SK-N-SH (cell line): Measurements from ENCODE around the gene LEF1. TPM values are rescaled to one million over a fixed set of nuclear protein-coding genes. Genes with fewer than 3 reads are reported as not detected.

Experiments used
- CTCF ChIA-PET: fragments of 300-600, 350-600 bp; formaldehyde crosslinking; extraction: SDS; loops from one replicate; lab custom pipeline; 2021; lab: Yijun Ruan, JAX
- POLR2A ChIA-PET: fragments of 350-600 bp; sonication (Branson Sonifier 250); formaldehyde crosslinking; extraction: SDS; loops from one replicate; lab custom pipeline; 2020; ENCODE audit warnings: antibody characterized with exemption, inconsistent platforms; lab: Yijun Ruan, JAX
- DNase-seq: peaks from one replicate; pipeline ENCODE4 v3.0.0; 2012
- H2AFZ ChIP-seq: fragments of 200-600 bp; sonication (generic); 2 replicates; pipeline ENCODE4 v1.8.1; 2016; ENCODE audit warnings: antibody characterized with exemption, mild to moderate bottlenecking, low read depth
- H3F3A ChIP-seq: fragments of 200-600 bp; sonication (generic); replicated peaks from 2 replicates; pipeline ENCODE3; 2016; ENCODE audit warnings: antibody characterized with exemption, mild to moderate bottlenecking; ENCODE audit not compliant: insufficient read depth
- H3K27ac ChIP-seq, 2 experiments: fragments of 200-500 bp in 1 of 2; fragments of 200-600 bp in 1 of 2; sonication (Bioruptor generic) in 1 of 2; sonication (generic), shearing (Covaris generic) in 1 of 2; 2 replicates each; pipeline versions ENCODE4 v1.5.1 to v1.6.1; 2014 to 2016; ENCODE audit warnings: low read depth in 2 of 2, inconsistent platforms in 1 of 2, low read length in 1 of 2, mild to moderate bottlenecking in 1 of 2, mixed read lengths in 1 of 2
- H3K27me3 ChIP-seq: fragments of 200-600 bp; sonication (generic), shearing (Covaris generic); 2 replicates; pipeline ENCODE4 v1.6.1; 2016; ENCODE audit warnings: mixed run types; ENCODE audit not compliant: insufficient read depth
- H3K36me3 ChIP-seq, 2 experiments: fragments of 200-500 bp in 1 of 2; fragments of 200-600 bp in 1 of 2; sonication (Bioruptor generic) in 1 of 2; sonication (generic) in 1 of 2; replicated peaks in 1 of 2; 2 replicates each; pipeline versions ENCODE3 to v1.5.1; 2014 to 2016; ENCODE audit warnings: low read length in 1 of 2, mild to moderate bottlenecking in 1 of 2; ENCODE audit not compliant: insufficient read depth in 2 of 2, control insufficient read depth in 1 of 2
- H3K4me1 ChIP-seq, 2 experiments: fragments of 200-500 bp in 1 of 2; fragments of 200-600 bp in 1 of 2; sonication (Bioruptor generic) in 1 of 2; sonication (generic), shearing (Covaris generic) in 1 of 2; 2 replicates each; pipeline versions ENCODE4 v1.5.1 to v1.6.1; 2014 to 2016; ENCODE audit warnings: low read depth in 1 of 2, low read length in 1 of 2, mixed run types in 1 of 2; ENCODE audit not compliant: insufficient read depth in 2 of 2, control insufficient read depth in 1 of 2
- H3K4me2 ChIP-seq: fragments of 200-600 bp; sonication (generic), shearing (Covaris generic); 2 replicates; pipeline ENCODE4 v1.6.1; 2017; ENCODE audit warnings: mixed run types
- H3K4me3 ChIP-seq, 2 experiments: fragments of 200-500 bp in 1 of 2; fragments of 200-600 bp in 1 of 2; sonication (Bioruptor generic) in 1 of 2; sonication (generic), shearing (Covaris generic) in 1 of 2; 2 replicates each; pipeline versions ENCODE4 v1.5.1 to v1.8.1; 2014 to 2016; ENCODE audit warnings: low read depth in 2 of 2, inconsistent platforms in 1 of 2, low read length in 1 of 2, mild to moderate bottlenecking in 1 of 2, mixed read lengths in 1 of 2, moderate library complexity in 1 of 2
- H3K79me2 ChIP-seq: fragments of 200-600 bp; sonication (generic); 2 replicates; pipeline ENCODE4 v1.8.1; 2017; ENCODE audit warnings: mild to moderate bottlenecking; ENCODE audit not compliant: insufficient read depth
- H3K9ac ChIP-seq: fragments of 200-600 bp; sonication (generic); 2 replicates; pipeline ENCODE4 v1.6.1; 2017; ENCODE audit warnings: mixed run types
- H3K9me2 ChIP-seq: fragments of 200-600 bp; sonication (generic); 2 replicates; pipeline ENCODE4 v1.6.1; 2017; ENCODE audit warnings: mixed run types
- H3K9me3 ChIP-seq: fragments of 200-600 bp; sonication (generic); 2 replicates; pipeline ENCODE4 v1.6.1; 2017; ENCODE audit warnings: mixed run types, mild to moderate bottlenecking, moderate library complexity
- H4K20me1 ChIP-seq: fragments of 200-600 bp; sonication (generic); 2 replicates; pipeline ENCODE4 v1.6.1; 2017; ENCODE audit warnings: mild to moderate bottlenecking, mixed run types; ENCODE audit not compliant: insufficient read depth
- CHD2 ChIP-seq: fragments of 150-350 bp; IDR thresholded peaks from 2 replicates; pipeline ENCODE4 v1.6.1; 2018; ENCODE audit warnings: low read length; ENCODE audit not compliant: partially characterized antibody
- ELF1 ChIP-seq: IDR thresholded peaks from 2 replicates; pipeline ENCODE4 v1.4.0; 2012
- EZH2phosphoT487 ChIP-seq: fragments of 200-600 bp; sonication (generic); IDR thresholded peaks from 2 replicates; pipeline ENCODE4 v1.6.1; 2017; ENCODE audit warnings: low read depth, mixed run types, mild to moderate bottlenecking, antibody characterized with exemption, moderate library complexity, borderline replicate concordance
- FOSL2 ChIP-seq: IDR thresholded peaks from 2 replicates; pipeline ENCODE4 v1.4.0; 2012; ENCODE audit warnings: low read depth, mild to moderate bottlenecking, moderate library complexity, borderline replicate concordance
- FOXJ3 ChIP-seq: sonication (generic); formaldehyde crosslinking; IDR thresholded peaks from 2 replicates; pipeline ENCODE4 v1.5.1; 2020; ENCODE audit warnings: mild to moderate bottlenecking, missing genetic modification reagents
- GABPA ChIP-seq: IDR thresholded peaks from 2 replicates; pipeline ENCODE4 v1.4.0; 2012; ENCODE audit warnings: low read depth, mild to moderate bottlenecking
- GATA2 ChIP-seq: sonication (generic); formaldehyde crosslinking; IDR thresholded peaks from 2 replicates; pipeline ENCODE4 v1.5.0; 2020; ENCODE audit warnings: mild to moderate bottlenecking, missing genetic modification reagents
- MXI1 ChIP-seq: IDR thresholded peaks from 2 replicates; pipeline ENCODE4 v1.6.1; 2012; ENCODE audit warnings: mild to moderate bottlenecking, low read depth, low read length, improper control_type of control experiment
- RAD21 ChIP-seq: IDR thresholded peaks from 2 replicates; pipeline ENCODE4 v1.6.1; 2012; ENCODE audit warnings: mild to moderate bottlenecking, low read length
- RFX5 ChIP-seq: IDR thresholded peaks from 2 replicates; pipeline ENCODE4 v1.6.1; 2012; ENCODE audit warnings: mild to moderate bottlenecking, improper control_type of control experiment, low read length
- TAF1 ChIP-seq: IDR thresholded peaks from 2 replicates; pipeline ENCODE4 v1.6.1; 2012; ENCODE audit warnings: low read depth, mild to moderate bottlenecking, low read length, moderate library complexity, borderline replicate concordance
- WGBS: methylation state at CpG from one replicate; pipeline ENCODE4 v1.1.6; 2017; ENCODE audit warnings: low lambda C conversion rate; 5-methylcytosine and 5-hydroxymethylcytosine counted together
- polyA plus RNA-seq, 3 experiments: library from polyadenylated mRNA; depleted of rRNA; stranded (reverse); fragments of >200 nt; gene quantifications; 2 replicates each; pipeline ENCODE4 v1.2.3, GENCODE V29; 2012
- TF ChIP-seq, protein P1 (sequence below): IDR thresholded peaks from 2 replicates; pipeline ENCODE4 v1.4.0; 2012; ENCODE audit warnings: low read depth, borderline replicate concordance
- TF ChIP-seq, protein P2 (sequence below): IDR thresholded peaks from 2 replicates; pipeline ENCODE4 v1.4.0; 2012; ENCODE audit warnings: low read depth, borderline replicate concordance
- TF ChIP-seq, protein P3 (sequence below): IDR thresholded peaks from 2 replicates; pipeline ENCODE4; 2012
- TF ChIP-seq, protein P4 (sequence below): fragments of 200-600 bp; sonication (generic); IDR thresholded peaks from 2 replicates; pipeline ENCODE4 v1.6.1; 2017; ENCODE audit warnings: antibody characterized with exemption, mild to moderate bottlenecking, moderate library complexity
- TF ChIP-seq, protein P5 (sequence below): fragments of 150-350 bp; IDR thresholded peaks from 2 replicates; pipeline ENCODE4 v1.6.1; 2017; ENCODE audit warnings: antibody characterized with exemption, low read length, low read depth, borderline replicate concordance

LEF1 gene
- polyA plus RNA-seq, 1 of the 3 experiments (the other 2 are of a cell fraction), result 0.36 TPM

DNA sequence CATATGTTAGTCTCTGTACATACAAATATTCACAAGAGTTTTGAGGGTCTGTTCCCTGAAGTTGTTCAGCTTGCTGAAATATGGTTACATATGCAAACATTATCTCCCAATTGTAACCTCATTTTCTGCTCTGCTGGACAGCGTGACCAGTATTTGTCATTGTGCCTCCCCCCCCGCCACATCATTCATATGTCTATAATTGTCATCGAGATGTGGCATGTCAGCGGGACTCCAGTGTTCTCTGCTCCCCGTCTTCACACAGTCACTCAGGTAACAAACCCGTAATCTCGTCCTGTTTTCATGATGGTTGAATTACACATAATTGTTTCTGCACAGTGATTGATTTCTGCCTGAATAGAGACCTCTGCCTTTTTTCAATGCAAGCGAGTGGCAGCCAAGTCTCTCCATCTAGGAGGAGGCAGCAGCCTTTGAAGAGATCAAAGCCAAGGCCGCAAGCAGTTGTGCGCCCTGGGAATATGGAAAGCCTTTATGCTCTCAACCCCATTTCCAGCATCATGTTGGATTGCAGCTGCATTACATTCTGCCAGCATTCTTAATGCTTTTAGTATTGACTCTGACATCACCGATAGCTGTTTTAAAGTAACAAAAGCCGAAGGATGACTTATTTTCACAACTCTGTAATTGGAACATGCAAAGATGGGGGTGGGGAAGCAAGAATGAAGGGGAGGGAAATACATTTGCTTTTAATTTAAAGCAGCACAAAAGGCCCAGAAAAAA is 27.4 kb downstream of the LEF1 start:
- no peaks in the 10 kb centered on the region for H4K20me1 ChIP-seq
- H3F3A ChIP-seq, result no peaks in the 10 kb centered on the region
- no peak overlapping the region for H3K4me2 ChIP-seq
- H2AFZ ChIP-seq, result no peak overlapping the region
- H3K4me3 ChIP-seq, result no peak overlapping the region
- DNase-seq, result no peak
- H3K36me3 ChIP-seq, result no peaks in the 10 kb centered on the region
- no peaks in the 10 kb centered on the region for H3K9me2 ChIP-seq
- peaks cover 30% of the 10 kb centered on the region for H3K27me3 ChIP-seq
- POLR2A ChIA-PET, result no interaction called here
- H3K79me2 ChIP-seq, result no peaks in the 10 kb centered on the region
- H3K9ac ChIP-seq, result no peak overlapping the region
- H3K27ac ChIP-seq, result no peak overlapping the region
- 5% methylated on average over 12 of the region's 12 CpGs for WGBS
- no peaks in the 10 kb centered on the region for H3K4me1 ChIP-seq
- CTCF ChIA-PET, result interaction anchor here (2.1 kb wide), 1 partner anchor 10 kb away, joined by 4 read pairs; no protein-coding TSS in a partner anchor
- TF ChIP-seq CHD2 (no peak), FOSL2 (no peak), TAF1 (no peak), GATA2 (CRISPR knock-in tag) (no peak), EZH2phosphoT487 (no peak), MXI1 (no peak), GABPA (no peak), ELF1 (no peak), RAD21 (no peak), RFX5 (no peak), FOXJ3 (CRISPR knock-in tag) (no peak)
- TF ChIP-seq, protein P1, sequence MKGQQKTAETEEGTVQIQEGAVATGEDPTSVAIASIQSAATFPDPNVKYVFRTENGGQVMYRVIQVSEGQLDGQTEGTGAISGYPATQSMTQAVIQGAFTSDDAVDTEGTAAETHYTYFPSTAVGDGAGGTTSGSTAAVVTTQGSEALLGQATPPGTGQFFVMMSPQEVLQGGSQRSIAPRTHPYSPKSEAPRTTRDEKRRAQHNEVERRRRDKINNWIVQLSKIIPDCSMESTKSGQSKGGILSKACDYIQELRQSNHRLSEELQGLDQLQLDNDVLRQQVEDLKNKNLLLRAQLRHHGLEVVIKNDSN, result no peak
- TF ChIP-seq, protein P2, sequence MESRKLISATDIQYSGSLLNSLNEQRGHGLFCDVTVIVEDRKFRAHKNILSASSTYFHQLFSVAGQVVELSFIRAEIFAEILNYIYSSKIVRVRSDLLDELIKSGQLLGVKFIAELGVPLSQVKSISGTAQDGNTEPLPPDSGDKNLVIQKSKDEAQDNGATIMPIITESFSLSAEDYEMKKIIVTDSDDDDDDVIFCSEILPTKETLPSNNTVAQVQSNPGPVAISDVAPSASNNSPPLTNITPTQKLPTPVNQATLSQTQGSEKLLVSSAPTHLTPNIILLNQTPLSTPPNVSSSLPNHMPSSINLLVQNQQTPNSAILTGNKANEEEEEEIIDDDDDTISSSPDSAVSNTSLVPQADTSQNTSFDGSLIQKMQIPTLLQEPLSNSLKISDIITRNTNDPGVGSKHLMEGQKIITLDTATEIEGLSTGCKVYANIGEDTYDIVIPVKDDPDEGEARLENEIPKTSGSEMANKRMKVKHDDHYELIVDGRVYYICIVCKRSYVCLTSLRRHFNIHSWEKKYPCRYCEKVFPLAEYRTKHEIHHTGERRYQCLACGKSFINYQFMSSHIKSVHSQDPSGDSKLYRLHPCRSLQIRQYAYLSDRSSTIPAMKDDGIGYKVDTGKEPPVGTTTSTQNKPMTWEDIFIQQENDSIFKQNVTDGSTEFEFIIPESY, result no peak
- TF ChIP-seq, protein P3, sequence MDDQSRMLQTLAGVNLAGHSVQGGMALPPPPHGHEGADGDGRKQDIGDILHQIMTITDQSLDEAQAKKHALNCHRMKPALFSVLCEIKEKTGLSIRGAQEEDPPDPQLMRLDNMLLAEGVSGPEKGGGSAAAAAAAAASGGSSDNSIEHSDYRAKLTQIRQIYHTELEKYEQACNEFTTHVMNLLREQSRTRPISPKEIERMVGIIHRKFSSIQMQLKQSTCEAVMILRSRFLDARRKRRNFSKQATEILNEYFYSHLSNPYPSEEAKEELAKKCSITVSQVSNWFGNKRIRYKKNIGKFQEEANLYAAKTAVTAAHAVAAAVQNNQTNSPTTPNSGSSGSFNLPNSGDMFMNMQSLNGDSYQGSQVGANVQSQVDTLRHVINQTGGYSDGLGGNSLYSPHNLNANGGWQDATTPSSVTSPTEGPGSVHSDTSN, result no peak
- TF ChIP-seq, protein P4, sequence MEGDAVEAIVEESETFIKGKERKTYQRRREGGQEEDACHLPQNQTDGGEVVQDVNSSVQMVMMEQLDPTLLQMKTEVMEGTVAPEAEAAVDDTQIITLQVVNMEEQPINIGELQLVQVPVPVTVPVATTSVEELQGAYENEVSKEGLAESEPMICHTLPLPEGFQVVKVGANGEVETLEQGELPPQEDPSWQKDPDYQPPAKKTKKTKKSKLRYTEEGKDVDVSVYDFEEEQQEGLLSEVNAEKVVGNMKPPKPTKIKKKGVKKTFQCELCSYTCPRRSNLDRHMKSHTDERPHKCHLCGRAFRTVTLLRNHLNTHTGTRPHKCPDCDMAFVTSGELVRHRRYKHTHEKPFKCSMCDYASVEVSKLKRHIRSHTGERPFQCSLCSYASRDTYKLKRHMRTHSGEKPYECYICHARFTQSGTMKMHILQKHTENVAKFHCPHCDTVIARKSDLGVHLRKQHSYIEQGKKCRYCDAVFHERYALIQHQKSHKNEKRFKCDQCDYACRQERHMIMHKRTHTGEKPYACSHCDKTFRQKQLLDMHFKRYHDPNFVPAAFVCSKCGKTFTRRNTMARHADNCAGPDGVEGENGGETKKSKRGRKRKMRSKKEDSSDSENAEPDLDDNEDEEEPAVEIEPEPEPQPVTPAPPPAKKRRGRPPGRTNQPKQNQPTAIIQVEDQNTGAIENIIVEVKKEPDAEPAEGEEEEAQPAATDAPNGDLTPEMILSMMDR, result no peak
- TF ChIP-seq, protein P5, sequence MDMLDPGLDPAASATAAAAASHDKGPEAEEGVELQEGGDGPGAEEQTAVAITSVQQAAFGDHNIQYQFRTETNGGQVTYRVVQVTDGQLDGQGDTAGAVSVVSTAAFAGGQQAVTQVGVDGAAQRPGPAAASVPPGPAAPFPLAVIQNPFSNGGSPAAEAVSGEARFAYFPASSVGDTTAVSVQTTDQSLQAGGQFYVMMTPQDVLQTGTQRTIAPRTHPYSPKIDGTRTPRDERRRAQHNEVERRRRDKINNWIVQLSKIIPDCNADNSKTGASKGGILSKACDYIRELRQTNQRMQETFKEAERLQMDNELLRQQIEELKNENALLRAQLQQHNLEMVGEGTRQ, result no peak
- no peaks in the 10 kb centered on the region for H3K9me3 ChIP-seq
